Testis (tissue), 3 donors: Measurements from ENCODE around the gene CSTB. TPM values are rescaled to one million over a fixed set of nuclear protein-coding genes. Genes with fewer than 3 reads are reported as not detected.

ENCODE experiments used
- DNase-seq: peaks from one replicate; pipeline ENCODE4 v3.0.0-alpha.2; 2019
- H3K27ac ChIP-seq, 2 donors: fragments of 200-600 bp; sonication (generic); one replicate each; pipeline ENCODE4 v1.5.1; 2019
- H3K27me3 ChIP-seq: fragments of 200-600 bp; sonication (generic); one replicate; pipeline ENCODE4 v1.5.1; 2019
- H3K36me3 ChIP-seq: fragments of 200-600 bp; sonication (generic); one replicate; pipeline ENCODE4 v1.5.1; 2017; ENCODE audit warnings: low read depth; ENCODE audit errors: missing control alignments
- H3K4me1 ChIP-seq: fragments of 200-600 bp; sonication (generic); one replicate; pipeline ENCODE4 v1.5.1; 2019
- H3K4me3 ChIP-seq, 2 donors: fragments of 200-600 bp; sonication (generic); one replicate each; pipeline ENCODE4 v1.5.1; 2017 to 2019
- H3K9me3 ChIP-seq: fragments of 200-600 bp; sonication (generic); one replicate; pipeline ENCODE4 v1.5.1; 2017
- POLR2A ChIP-seq: fragments of 450-650 bp; IDR thresholded peaks from one replicate; pipeline ENCODE4 v1.6.1; 2017; ENCODE audit warnings: antibody characterized with exemption, mild to moderate bottlenecking, moderate library complexity
- WGBS, 2 donors: methylation state at CpG; one replicate each; pipeline ENCODE4 v1.1.5; 2018; 5-methylcytosine and 5-hydroxymethylcytosine counted together
- intact Hi-C: fragments of 100-400 bp; cut with DNase I; formaldehyde crosslinking; loops from one replicate; pipeline ENCODE4 v1.15.1; 2023; ENCODE audit warnings: low total_unique reads
- polyA plus RNA-seq: library from polyadenylated mRNA; stranded (reverse); fragments of 350-450 nt; fragmentation: Illumina TruSeq; extraction: RNeasy Lipid Tissue Mini Kit (QIAGEN cat#74804); gene quantifications from one replicate; pipeline ENCODE4 v1.2.3, GENCODE V29; 2014; ENCODE audit warnings: low read depth, low replicate concordance; ENCODE audit not compliant: insufficient read depth
- total RNA-seq, 2 donors: library from RNA; depleted of rRNA; stranded (reverse); fragments of >200 nt; gene quantifications; one replicate each; pipeline ENCODE4 v1.2.3, GENCODE V29; 2016
- TF ChIP-seq, protein P1 (sequence below), 3 experiments: fragments of 450-650 bp in 2 of 3; fragments of 200-600 bp in 1 of 3; sonication (generic) in 1 of 3; IDR thresholded peaks; one replicate each; pipeline ENCODE4 v1.5.1; 2016 to 2019; ENCODE audit warnings: antibody characterized with exemption in 3 of 3, mild to moderate bottlenecking in 2 of 3, moderate library complexity in 1 of 3

The CSTB gene
- total and polyA plus RNA-seq, 3 donors from 2014 or later = 23.9 to 49.5 (median 31.0) TPM

- Histone ChIP-seq H3K27ac (no peak overlapping the region), H3K9me3 (no peaks in the 10 kb centered on the region), H3K27me3 (no peaks in the 10 kb centered on the region), H3K36me3 (no peaks in the 10 kb centered on the region), H3K4me1 (peaks cover 6% of the 10 kb centered on the region), H3K4me3 (no peak overlapping the region)
- no peak for TF ChIP-seq POLR2A
- TF ChIP-seq, protein P1, sequence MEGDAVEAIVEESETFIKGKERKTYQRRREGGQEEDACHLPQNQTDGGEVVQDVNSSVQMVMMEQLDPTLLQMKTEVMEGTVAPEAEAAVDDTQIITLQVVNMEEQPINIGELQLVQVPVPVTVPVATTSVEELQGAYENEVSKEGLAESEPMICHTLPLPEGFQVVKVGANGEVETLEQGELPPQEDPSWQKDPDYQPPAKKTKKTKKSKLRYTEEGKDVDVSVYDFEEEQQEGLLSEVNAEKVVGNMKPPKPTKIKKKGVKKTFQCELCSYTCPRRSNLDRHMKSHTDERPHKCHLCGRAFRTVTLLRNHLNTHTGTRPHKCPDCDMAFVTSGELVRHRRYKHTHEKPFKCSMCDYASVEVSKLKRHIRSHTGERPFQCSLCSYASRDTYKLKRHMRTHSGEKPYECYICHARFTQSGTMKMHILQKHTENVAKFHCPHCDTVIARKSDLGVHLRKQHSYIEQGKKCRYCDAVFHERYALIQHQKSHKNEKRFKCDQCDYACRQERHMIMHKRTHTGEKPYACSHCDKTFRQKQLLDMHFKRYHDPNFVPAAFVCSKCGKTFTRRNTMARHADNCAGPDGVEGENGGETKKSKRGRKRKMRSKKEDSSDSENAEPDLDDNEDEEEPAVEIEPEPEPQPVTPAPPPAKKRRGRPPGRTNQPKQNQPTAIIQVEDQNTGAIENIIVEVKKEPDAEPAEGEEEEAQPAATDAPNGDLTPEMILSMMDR (IDR thresholded peaks at IDR 0.05) = no peak
- WGBS, 2 donors = 92 to 96% methylated on average over 15 to 19 of the region's 19 CpGs
- DNase-seq = no peak
- intact Hi-C loops = no loop called here
Observed at GRCh38 chr21:43812957-43813655, 37.0 kb upstream of the CSTB start.

DNA sequence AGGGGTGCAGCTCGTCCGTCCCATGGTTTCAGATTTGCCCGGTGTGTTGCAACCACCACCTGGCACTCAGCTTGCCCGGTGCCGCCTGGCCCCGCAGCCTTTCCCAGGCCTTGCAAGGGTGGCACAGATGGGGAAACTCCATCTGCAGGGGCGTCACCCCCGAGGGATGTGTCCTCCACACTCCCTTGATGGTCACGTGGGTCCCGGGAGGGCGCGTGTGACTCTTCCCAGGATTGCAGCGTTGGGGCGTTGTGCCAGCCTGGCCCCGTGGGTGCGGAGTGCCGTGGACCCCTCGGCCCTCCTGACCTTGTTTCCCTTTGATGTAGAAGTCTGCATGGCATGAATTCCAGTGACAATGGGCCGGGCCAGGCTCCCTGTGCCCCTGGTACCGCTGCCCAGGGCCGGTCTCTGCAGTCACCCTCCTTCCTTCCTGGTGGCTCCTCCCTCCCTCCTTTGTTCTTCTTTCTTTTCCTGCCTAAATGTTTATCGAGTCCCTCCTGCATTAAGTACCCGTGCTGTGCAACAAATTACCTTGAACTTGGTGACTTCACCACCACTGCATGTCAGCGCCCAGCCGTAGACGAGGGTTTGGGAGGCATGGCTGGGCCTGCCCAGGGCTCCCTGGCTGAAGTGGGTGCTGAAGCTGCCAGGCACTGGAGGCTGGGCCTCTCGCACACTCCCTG is 36.2 kb upstream of the CSTB start:
- whole genome bisulfite sequencing, 2 donors = 71 to 78% methylated on average over 24 to 27 of the region's 27 CpGs
- TF ChIP-seq, protein P1 (IDR thresholded peaks at IDR 0.05) = no peak
- no peak for TF ChIP-seq POLR2A
- Histone ChIP-seq H3K27me3 (no peaks in the 10 kb centered on the region), H3K27ac (no peak overlapping the region), H3K9me3 (no peaks in the 10 kb centered on the region), H3K4me1 (peaks cover 6% of the 10 kb centered on the region), H3K4me3 (no peak overlapping the region), H3K36me3 (no peaks in the 10 kb centered on the region)
- DNase-seq = no peak
- intact Hi-C loops = no loop called here

GRCh38 chr21:43811262-43812105 is 35.4 kb upstream of the CSTB start:
- Histone ChIP-seq H3K27me3 (no peaks in the 10 kb centered on the region), H3K4me3 (no peak overlapping the region), H3K27ac (no peak overlapping the region), H3K36me3 (no peaks in the 10 kb centered on the region), H3K9me3 (no peaks in the 10 kb centered on the region), H3K4me1 (peaks cover 6% of the 10 kb centered on the region)
- WGBS, 2 donors = 69 to 78% methylated on average over 13 to 23 of the region's 24 CpGs
- TF ChIP-seq, protein P1 (IDR thresholded peaks at IDR 0.05) = no peak
- TF ChIP-seq POLR2A = no peak
- DNase-seq = no peak
- intact Hi-C loops = no loop called here

- Histone ChIP-seq H3K9me3 (no peaks in the 10 kb centered on the region), H3K27me3 (no peaks in the 10 kb centered on the region), H3K36me3 (no peaks in the 10 kb centered on the region), H3K4me1 (peaks cover 6% of the 10 kb centered on the region), H3K27ac (no peak overlapping the region), H3K4me3 (no peak overlapping the region)
- intact Hi-C loops = no loop called here
- peak; percentile 84 for DNase-seq
- TF ChIP-seq POLR2A = no peak
- TF ChIP-seq, protein P1 (IDR thresholded peaks at IDR 0.05) = peak; percentile 89 to 95 (median 92)
- 30 to 58% methylated on average over 18 to 23 of the region's 23 CpGs for WGBS, 2 donors
Observed at GRCh38 chr21:43810505-43811261, 34.6 kb upstream of the CSTB start.
